NT2/D1 (cell line): Measurements from ENCODE around the gene UBC.
"Not testable (repeated sequence)": the region's sequence is repeated elsewhere in the genome, so short reads cannot be mapped to it uniquely, and the experiment has no call there.

Experiments used
- DNase-seq: peaks from one replicate; pipeline ENCODE4 v3.0.0-alpha.2; 2011; ENCODE audit warnings: low read depth, low spot score
- H3K27me3 ChIP-seq: 2 replicates; pipeline ENCODE4 v1.6.0; 2011; ENCODE audit warnings: mild to moderate bottlenecking; ENCODE audit not compliant: insufficient read length, insufficient read depth
- H3K36me3 ChIP-seq: 2 replicates; pipeline ENCODE4 v1.6.1; 2011; ENCODE audit warnings: mild to moderate bottlenecking, low read length, mixed read lengths; ENCODE audit not compliant: insufficient read depth, insufficient read length
- H3K4me1 ChIP-seq: 2 replicates; pipeline ENCODE4 v1.5.1; 2011; ENCODE audit not compliant: insufficient read depth, insufficient read length
- H3K4me3 ChIP-seq: 2 replicates; pipeline ENCODE4 v1.5.1; 2011; ENCODE audit warnings: low read depth; ENCODE audit not compliant: insufficient read length
- H3K9ac ChIP-seq: 2 replicates; pipeline ENCODE4 v1.6.0; 2011; ENCODE audit warnings: low read depth; ENCODE audit not compliant: insufficient read length
- H3K9me3 ChIP-seq: 2 replicates; pipeline ENCODE4 v1.5.1; 2011; ENCODE audit warnings: mild to moderate bottlenecking, low read length; ENCODE audit not compliant: insufficient read depth
- SUZ12 ChIP-seq: IDR thresholded peaks from 2 replicates; pipeline ENCODE4 v1.6.1; 2011; ENCODE audit not compliant: insufficient read length, insufficient read depth; ENCODE audit errors: extremely low read depth
- YY1 ChIP-seq: IDR thresholded peaks from 2 replicates; pipeline ENCODE4 v1.6.1; 2011; ENCODE audit not compliant: insufficient read length, insufficient read depth
- ZNF274 ChIP-seq: IDR thresholded peaks from 2 replicates; pipeline ENCODE4 v1.6.1; 2011; ENCODE audit warnings: mild to moderate bottlenecking, low read depth, low read length

The UBC gene

DNA sequence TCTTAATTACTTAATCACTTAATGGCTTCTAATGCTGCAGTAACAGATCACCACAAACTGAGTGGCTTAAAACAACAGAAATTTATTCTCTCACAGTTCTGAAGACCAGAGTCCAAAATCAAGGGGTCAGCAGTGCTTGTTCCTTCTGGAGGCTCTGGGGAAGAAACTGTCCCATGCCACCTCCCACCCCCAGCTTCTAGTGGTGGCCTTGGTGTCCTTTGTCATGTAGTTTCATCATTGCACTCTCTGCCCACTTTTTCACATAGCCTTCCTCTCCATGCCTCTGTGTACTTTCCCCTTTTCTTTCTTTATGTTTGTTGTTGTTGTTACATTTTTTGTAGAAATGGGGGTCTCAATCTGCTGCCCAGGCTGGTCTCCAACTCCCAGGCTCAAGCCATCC, 16.1 kb upstream of the UBC start:
- TF ChIP-seq ZNF274 (no peak), YY1 (no peak), SUZ12 (no peak)
- no peak overlapping the region for H3K9ac ChIP-seq
- H3K4me1 ChIP-seq, result no peaks in the 10 kb centered on the region
- H3K4me3 ChIP-seq, result no peak overlapping the region
- no peaks in the 10 kb centered on the region for H3K27me3 ChIP-seq
- no peaks in the 10 kb centered on the region for H3K36me3 ChIP-seq
- H3K9me3 ChIP-seq, result no peaks in the 10 kb centered on the region
- DNase-seq, result no peak

GRCh38 chr12:124929649-124930419, 15.4 kb upstream of the UBC start:
- DNase-seq, result no peak
- H3K9me3 ChIP-seq, result no peaks in the 10 kb centered on the region
- no peaks in the 10 kb centered on the region for H3K27me3 ChIP-seq
- H3K9ac ChIP-seq, result no peak overlapping the region
- no peak overlapping the region for H3K4me3 ChIP-seq
- H3K36me3 ChIP-seq, result no peaks in the 10 kb centered on the region
- peaks cover 4% of the 10 kb centered on the region for H3K4me1 ChIP-seq
- no peak for TF ChIP-seq YY1
- TF ChIP-seq SUZ12, result no peak
- no peak for TF ChIP-seq ZNF274

DNA sequence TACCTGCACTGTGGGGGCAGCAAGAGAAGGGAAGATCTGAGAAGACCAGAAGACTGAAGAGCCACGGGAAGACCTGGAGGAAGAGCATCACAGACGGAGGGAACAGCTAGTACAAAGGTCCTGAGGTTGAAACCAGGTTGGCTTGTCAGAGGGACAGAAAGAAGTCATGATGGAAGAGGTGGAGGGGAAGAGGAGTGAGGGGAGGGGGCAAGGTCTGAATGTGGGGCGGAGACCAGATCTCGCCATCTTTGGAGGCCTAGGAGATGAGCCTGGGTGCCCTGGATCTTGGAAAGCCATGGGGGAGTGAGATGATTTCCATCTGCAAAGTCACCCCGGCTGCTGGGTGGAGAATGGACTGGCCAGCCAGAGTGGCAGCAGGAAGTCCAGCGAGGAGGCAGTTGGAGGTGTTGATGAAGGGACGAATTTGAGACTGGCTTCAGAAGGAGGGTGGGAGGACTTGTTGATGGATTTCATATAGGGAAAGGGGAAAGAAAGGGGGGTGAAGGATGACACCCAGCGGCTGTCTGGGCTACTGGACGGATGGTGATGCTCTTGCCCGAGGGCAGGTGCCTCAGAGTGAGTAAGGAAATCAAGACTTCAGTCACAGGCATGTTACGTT, 14.6 kb upstream of the UBC start:
- no peak for DNase-seq
- H3K36me3 ChIP-seq, result no peaks in the 10 kb centered on the region
- no peaks in the 10 kb centered on the region for H3K27me3 ChIP-seq
- H3K9ac ChIP-seq, result no peak overlapping the region
- peaks cover 4% of the 10 kb centered on the region for H3K4me1 ChIP-seq
- no peak overlapping the region for H3K4me3 ChIP-seq
- no peak for TF ChIP-seq ZNF274
- no peak for TF ChIP-seq YY1
- TF ChIP-seq SUZ12, result no peak
- no peaks in the 10 kb centered on the region for H3K9me3 ChIP-seq

DNA sequence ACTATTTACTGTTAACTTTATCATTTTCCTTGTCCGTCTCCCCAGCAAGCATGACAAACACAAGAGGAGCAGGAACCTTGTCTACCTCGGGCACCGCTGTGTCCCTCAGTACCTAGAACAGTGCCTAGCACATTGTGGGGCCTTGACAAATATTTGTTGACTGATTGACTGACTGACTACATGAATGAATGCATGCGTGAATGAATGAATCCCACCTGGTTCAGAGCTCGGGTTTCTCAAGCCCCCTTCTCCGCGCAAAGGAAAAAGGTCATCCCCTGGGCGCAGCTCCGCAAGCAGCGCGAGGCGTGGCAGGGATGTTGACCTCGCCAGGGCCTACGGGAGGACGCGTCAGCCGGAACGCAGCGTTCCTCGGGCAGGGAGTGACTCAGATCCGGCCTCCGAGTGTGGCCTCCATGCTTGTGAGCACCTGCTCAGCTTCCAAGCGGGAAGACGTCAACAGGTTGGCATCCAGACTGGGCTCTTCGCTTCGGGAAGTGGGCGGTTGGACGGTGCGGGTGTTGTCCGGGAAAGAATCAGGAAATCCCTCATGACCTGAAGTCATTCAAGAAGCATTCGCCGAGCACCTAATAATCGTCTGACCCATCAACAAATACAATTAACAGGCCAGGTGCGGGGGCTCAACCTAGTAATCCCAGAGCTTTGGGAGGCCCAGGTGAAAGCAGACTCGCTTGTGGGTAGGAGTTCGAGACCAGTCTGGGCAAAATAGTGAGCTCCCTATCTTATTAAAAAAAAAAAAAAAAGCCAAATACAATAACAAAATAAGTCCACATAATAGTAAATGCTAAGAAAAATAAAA, 13.9 kb upstream of the UBC start:
- H3K27me3 ChIP-seq, result no peaks in the 10 kb centered on the region
- no peak for DNase-seq
- peak overlapping the region; percentile 24 for H3K9ac ChIP-seq
- peaks cover 4% of the 10 kb centered on the region for H3K4me1 ChIP-seq
- H3K36me3 ChIP-seq, result no peaks in the 10 kb centered on the region
- H3K4me3 ChIP-seq, result peak overlapping the region; percentile 52
- TF ChIP-seq SUZ12 (no peak), YY1 (no peak), ZNF274 (no peak)
- H3K9me3 ChIP-seq, result no peaks in the 10 kb centered on the region

GRCh38 chr12:124927201-124928094, 13.0 kb upstream of the UBC start:
- Histone ChIP-seq H3K4me1 (peaks cover 4% of the 10 kb centered on the region), H3K27me3 (no peaks in the 10 kb centered on the region), H3K9me3 (no peaks in the 10 kb centered on the region), H3K9ac (peak overlapping the region; percentile 24), H3K4me3 (peak overlapping the region; percentile 52), H3K36me3 (no peaks in the 10 kb centered on the region)
- DNase-seq, result no peak
- TF ChIP-seq YY1 (no peak), SUZ12 (no peak), ZNF274 (no peak)

- not testable (repeated sequence) for DNase-seq, H3K36me3 ChIP-seq, H3K4me3 ChIP-seq, H3K9ac ChIP-seq, H3K4me1 ChIP-seq, H3K27me3 ChIP-seq, H3K9me3 ChIP-seq
Measured at GRCh38 chr12:124925782-124926181, 11.3 kb upstream of the UBC start.

DNA sequence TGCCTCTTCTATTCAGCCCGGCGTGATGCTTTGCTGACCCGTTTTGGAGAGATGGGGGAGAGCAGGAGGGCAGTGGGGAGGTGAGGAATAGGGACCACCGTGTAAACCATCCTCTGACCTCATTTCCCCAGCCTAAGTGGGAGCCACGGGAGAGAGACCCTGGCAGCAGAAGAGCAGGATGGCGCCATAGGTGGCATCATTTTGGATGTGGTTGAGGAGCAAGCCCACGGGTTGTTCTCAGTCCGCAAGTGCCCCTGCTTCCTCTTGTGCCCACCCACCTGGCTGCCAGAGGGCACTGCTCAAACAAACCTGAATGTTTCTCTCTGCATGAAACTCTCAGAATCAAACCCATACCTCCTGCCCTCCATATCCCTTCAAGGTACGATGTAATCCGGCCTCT, 10.7 kb upstream of the UBC start:
- Histone ChIP-seq H3K27me3 (no peaks in the 10 kb centered on the region), H3K36me3 (no peaks in the 10 kb centered on the region), H3K4me3 (no peak overlapping the region), H3K9me3 (no peaks in the 10 kb centered on the region), H3K4me1 (peaks cover 6% of the 10 kb centered on the region), H3K9ac (peak overlapping the region; percentile 23)
- DNase-seq, result no peak
- TF ChIP-seq SUZ12, result no peak
- TF ChIP-seq YY1, result no peak
- TF ChIP-seq ZNF274, result no peak
